ENCODE data around the gene FAM114A2. TPM values are rescaled to one million over a fixed set of nuclear protein-coding genes. Genes with fewer than 3 reads are reported as not detected.
"Not testable (repeated sequence)": the region's sequence is repeated elsewhere in the genome, so short reads cannot be mapped to it uniquely, and the experiment has no call there.

Gene FAM114A2
- total RNA-seq, 2 experiments from 2014 or later, result 16.5 to 33.2 TPM

GRCh38 chr5:154071799-154072413, 33.2 kb upstream of the FAM114A2 start:
- H3K27ac ChIP-seq (ENCODE audit: low read depth, low read length, poor library complexity, severe bottlenecking), result no peak overlapping the region
- ChIA-PET CTCF (ENCODE audit: unreplicated experiment) (interaction anchor here (0.9 to 1.3 kb wide), 3 partner anchors 14 to 21 kb away, joined by 3 to 4 read pairs (median 3); no protein-coding TSS in a partner anchor), POLR2A (interaction anchor here (0.5 to 1.6 kb wide), 2 partner anchors 103 to 325 kb away, joined by 3 read pairs; no protein-coding TSS in a partner anchor)
- no peaks in the 10 kb centered on the region for H3K79me2 ChIP-seq (ENCODE audit: insufficient read depth, low read depth, low read length)
- no peaks in the 10 kb centered on the region for H3K9me3 ChIP-seq (ENCODE audit: low read length)
- BruUV-seq (replicated peaks), result no TSS peak
- peak overlapping the region; percentile 10 for H3K4me3 ChIP-seq (ENCODE audit: low read depth, low read length, poor library complexity, severe bottlenecking)
- peak overlapping the region; percentile 65 for H3K4me2 ChIP-seq (ENCODE audit: low read length)
- no peaks in the 10 kb centered on the region for H4K20me1 ChIP-seq (ENCODE audit: insufficient read depth, low read length)
- TF ChIP-seq EZH2phosphoT487 (IDR thresholded peaks at IDR 0.05; ENCODE audit: borderline replicate concordance, low read depth, low read length) (no peak), CTCF (conservative IDR thresholded peaks at IDR 0.05; ENCODE audit: low read length) (no peak)
- peak; percentile 2 for DNase-seq (ENCODE audit: low spot score)
- H2AFZ ChIP-seq (ENCODE audit: low read length), result peak overlapping the region; percentile 54; the same call in 1 of the 2 replicates
- intact Hi-C loops (cut with micrococcal nuclease; ENCODE audit: unreplicated experiment), result loop anchor here (1.0 to 5.0 kb wide), 4 partner anchors 98 to 540 kb away; no protein-coding TSS in a partner anchor
- no peaks in the 10 kb centered on the region for H3K9me2 ChIP-seq (ENCODE audit: insufficient read depth, low read length)
- H3K4me1 ChIP-seq (ENCODE audit: insufficient read depth, low read length, poor library complexity, severe bottlenecking), result no peaks in the 10 kb centered on the region
- no peaks in the 10 kb centered on the region for H3K36me3 ChIP-seq (ENCODE audit: insufficient read depth, low read length)

GRCh38 chr5:154069854-154070253, 31.1 kb upstream of the FAM114A2 start:
- H4K20me1 ChIP-seq (ENCODE audit: insufficient read depth, low read length); H3K4me1 ChIP-seq (ENCODE audit: insufficient read depth, low read length, poor library complexity, severe bottlenecking); H3K27ac ChIP-seq (ENCODE audit: low read depth, low read length, poor library complexity, severe bottlenecking); H2AFZ ChIP-seq (ENCODE audit: low read length); H3K9me3 ChIP-seq (ENCODE audit: low read length); H3K4me3 ChIP-seq (ENCODE audit: low read depth, low read length, poor library complexity, severe bottlenecking); H3K9me2 ChIP-seq (ENCODE audit: insufficient read depth, low read length); H3K79me2 ChIP-seq (ENCODE audit: insufficient read depth, low read depth, low read length); CTCF ChIA-PET (ENCODE audit: unreplicated experiment); DNase-seq (ENCODE audit: low spot score); H3K36me3 ChIP-seq (ENCODE audit: insufficient read depth, low read length); H3K4me2 ChIP-seq (ENCODE audit: low read length); BruUV-seq (replicated peaks): not testable (repeated sequence)
- intact Hi-C loops (cut with micrococcal nuclease; ENCODE audit: unreplicated experiment), result loop anchor here (5.0 kb wide), 1 partner anchor 542 kb away; no protein-coding TSS in a partner anchor
- POLR2A ChIA-PET, result interaction anchor here (0.9 to 1.8 kb wide), 4 partner anchors 10 to 115 kb away, joined by 3 to 6 read pairs (median 4); no protein-coding TSS in a partner anchor

GRCh38 chr5:154065971-154066370, 27.3 kb upstream of the FAM114A2 start:
- intact Hi-C loops (cut with micrococcal nuclease; ENCODE audit: unreplicated experiment), result no loop called here
- Histone ChIP-seq H3K9me2 (ENCODE audit: insufficient read depth, low read length) (no peaks in the 10 kb centered on the region), H3K4me3 (ENCODE audit: low read depth, low read length, poor library complexity, severe bottlenecking) (no peak overlapping the region), H3K79me2 (ENCODE audit: insufficient read depth, low read depth, low read length) (no peaks in the 10 kb centered on the region), H3K36me3 (ENCODE audit: insufficient read depth, low read length) (no peaks in the 10 kb centered on the region), H3K9me3 (ENCODE audit: low read length) (no peaks in the 10 kb centered on the region), H3K27ac (ENCODE audit: low read depth, low read length, poor library complexity, severe bottlenecking) (no peak overlapping the region), H3K4me2 (ENCODE audit: low read length) (no peak overlapping the region), H2AFZ (ENCODE audit: low read length) (no peak overlapping the region), H3K4me1 (ENCODE audit: insufficient read depth, low read length, poor library complexity, severe bottlenecking) (no peaks in the 10 kb centered on the region), H4K20me1 (ENCODE audit: insufficient read depth, low read length) (no peaks in the 10 kb centered on the region)
- CTCF ChIA-PET (ENCODE audit: unreplicated experiment), result no interaction called here
- no TSS peak for BruUV-seq (replicated peaks)
- no peak for DNase-seq (ENCODE audit: low spot score)
- POLR2A ChIA-PET, result interaction anchor here (0.8 kb wide), 1 partner anchor 38 kb away, joined by 3 read pairs; no protein-coding TSS in a partner anchor
- TF ChIP-seq CTCF (conservative IDR thresholded peaks at IDR 0.05; ENCODE audit: low read length) (no peak), EZH2phosphoT487 (IDR thresholded peaks at IDR 0.05; ENCODE audit: borderline replicate concordance, low read depth, low read length) (no peak)

All from OCI-LY7 (cell line).